ENCODE results near the gene CLEC2A. TPM values are rescaled to one million over a fixed set of nuclear protein-coding genes. Genes with fewer than 3 reads are reported as not detected.
A peak's percentile ranks its signal among the peaks of the same experiment; 100 is the strongest.
"Not testable (repeated sequence)": the region's sequence is repeated elsewhere in the genome, so short reads cannot be mapped to it uniquely, and the experiment has no call there.

CLEC2A gene
- total and polyA plus RNA-seq, 7 experiments from 2014 or later: 0.22 TPM; not detected in 6

- H3K36me3 Mint-ChIP-seq, H3K27me3 Mint-ChIP-seq: not testable (repeated sequence)
Measured at GRCh38 chr12:9952954-9953729, 21.0 kb upstream of the CLEC2A start.

GRCh38 chr12:9951026-9951675 is 19.0 kb upstream of the CLEC2A start:
- ATAC-seq: peak; percentile 91
- CTCF ChIA-PET: no interaction called here
- no peaks in the 10 kb centered on the region for H3K36me3 ChIP-seq (ENCODE audit: control insufficient read depth in 2 of 3, insufficient read depth in 3 of 3, low read length in 3 of 3)
- no peak overlapping the region for H3K27ac ChIP-seq (ENCODE audit: low read depth, low read length)
- peak in 8 of 9 donors; percentile 27 to 68 (median 59) for DNase-seq
- peaks cover 27 to 29% of the 10 kb centered on the region in 2 donors for H3K4me1 ChIP-seq (ENCODE audit: control insufficient read depth in 2 of 2, insufficient read depth in 2 of 2, low read length in 2 of 2)
- no peaks in the 10 kb centered on the region for H3K9me3 ChIP-seq (ENCODE audit: control insufficient read depth in 2 of 3, low read length in 3 of 3)
- Mint-ChIP-seq H3K4me1 (peaks cover 33 to 60% (median 47%) of the 10 kb centered on the region in 7 donors), H3K27me3 (no peaks in the 10 kb centered on the region), H3K27ac (peak overlapping the region; percentile 23 to 84 (median 57)), H3K36me3 (peaks cover 0 to 7% (median 0%) of the 10 kb centered on the region in 5 donors), H3K4me3 (peak overlapping the region; percentile 30 to 82 (median 70)), H3K9me3 (peaks cover 0 to 4% (median 0%) of the 10 kb centered on the region in 11 donors)
- peak overlapping the region; percentile 3 for H3K4me3 ChIP-seq (ENCODE audit: low read length)
- intact Hi-C loops (cut with micrococcal nuclease): loop anchor here in 1 of 2 donors (1.0 kb wide), 1 partner anchor 8 kb away; no protein-coding TSS in a partner anchor
- H3K27me3 ChIP-seq (ENCODE audit: control insufficient read depth in 2 of 2, insufficient read depth in 2 of 2, low read length in 2 of 2): no peaks in the 10 kb centered on the region
- POLR2A ChIA-PET: no interaction called here

More at GRCh38 chr12:9952954-9953729, 21.0 kb upstream of the CLEC2A start:
- H3K4me1 ChIP-seq (ENCODE audit: control insufficient read depth in 2 of 2, insufficient read depth in 2 of 2, low read length in 2 of 2): peaks cover 35 to 39% of the 10 kb centered on the region in 2 donors
- intact Hi-C loops (cut with micrococcal nuclease); H3K4me3 ChIP-seq (ENCODE audit: low read length); CTCF ChIA-PET; H3K36me3 ChIP-seq (ENCODE audit: control insufficient read depth in 2 of 3, insufficient read depth in 3 of 3, low read length in 3 of 3); DNase-seq; H3K9me3 Mint-ChIP-seq; H3K27ac ChIP-seq (ENCODE audit: low read depth, low read length); H3K4me3 Mint-ChIP-seq; H3K27me3 ChIP-seq (ENCODE audit: control insufficient read depth in 2 of 2, insufficient read depth in 2 of 2, low read length in 2 of 2); H3K9me3 ChIP-seq (ENCODE audit: control insufficient read depth in 2 of 3, low read length in 3 of 3); ATAC-seq; H3K27ac Mint-ChIP-seq; POLR2A ChIA-PET: not testable (repeated sequence)
- H3K4me1 Mint-ChIP-seq: peaks cover 43 to 67% (median 64%) of the 10 kb centered on the region in 7 donors

DNA sequence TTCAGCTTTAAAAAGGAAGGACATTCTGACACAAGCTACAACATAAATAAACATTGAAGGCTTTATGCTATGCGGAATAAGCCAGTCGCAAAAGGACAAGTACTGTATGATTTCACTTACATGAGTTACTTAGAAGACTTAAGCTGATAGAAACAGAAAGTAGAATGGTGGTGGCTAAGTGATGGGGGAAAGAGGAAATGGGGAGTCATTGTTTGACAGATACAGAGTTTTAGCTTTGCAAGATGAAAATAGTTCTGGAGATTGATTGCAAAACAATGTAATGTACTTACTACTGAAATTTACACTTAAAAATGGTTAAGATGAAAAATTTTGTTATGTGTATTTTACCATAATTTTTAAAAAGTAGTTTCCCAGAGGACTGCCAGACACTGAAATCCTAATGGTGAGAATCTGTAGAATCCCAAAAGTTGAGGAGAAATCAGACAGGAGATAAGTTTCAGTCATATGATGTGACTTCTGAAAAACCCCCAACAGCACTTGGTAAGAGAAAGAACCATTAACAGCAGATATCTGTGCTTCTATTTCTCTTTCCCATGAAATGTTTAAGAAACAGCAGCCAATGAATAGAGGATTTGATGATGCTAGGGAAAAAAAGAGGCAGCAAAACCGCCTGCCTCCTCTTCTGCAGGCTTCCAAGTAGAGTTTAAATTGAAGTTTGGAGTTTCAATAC is 16.6 kb upstream of the CLEC2A start:
- no peaks in the 10 kb centered on the region for H3K27me3 Mint-ChIP-seq
- H3K4me1 Mint-ChIP-seq: peaks cover 40 to 61% (median 43%) of the 10 kb centered on the region in 7 donors
- Histone ChIP-seq H3K9me3 (ENCODE audit: control insufficient read depth in 2 of 3, low read length in 3 of 3) (no peaks in the 10 kb centered on the region), H3K4me3 (ENCODE audit: low read length) (no peak overlapping the region), H3K36me3 (ENCODE audit: control insufficient read depth in 2 of 3, insufficient read depth in 3 of 3, low read length in 3 of 3) (no peaks in the 10 kb centered on the region), H3K4me1 (ENCODE audit: control insufficient read depth in 2 of 2, insufficient read depth in 2 of 2, low read length in 2 of 2) (peaks cover 27 to 29% of the 10 kb centered on the region in 2 donors), H3K27ac (ENCODE audit: low read depth, low read length) (no peak overlapping the region), H3K27me3 (ENCODE audit: control insufficient read depth in 2 of 2, insufficient read depth in 2 of 2, low read length in 2 of 2) (no peaks in the 10 kb centered on the region)
- CTCF ChIA-PET: interaction anchor here (0.6 to 1.1 kb wide), 5 partner anchors 10 to 296 kb away, joined by 3 to 5 read pairs (median 3); no protein-coding TSS in a partner anchor
- H3K9me3 Mint-ChIP-seq: peaks cover 0 to 4% (median 0%) of the 10 kb centered on the region in 11 donors
- H3K36me3 Mint-ChIP-seq: peaks cover 0 to 7% (median 0%) of the 10 kb centered on the region in 5 donors
- POLR2A ChIA-PET: interaction anchor here (0.6 kb wide), 1 partner anchor 415 kb away, joined by 3 read pairs; no protein-coding TSS in a partner anchor
- DNase-seq (peak in 5 of 9 donors; percentile 22 to 36 (median 26)), ATAC-seq (peak; percentile 80)
- H3K27ac Mint-ChIP-seq: peak overlapping the region; percentile 0 to 74 (median 2)
- intact Hi-C loops (cut with micrococcal nuclease): loop anchor here (2.0 to 10.0 kb wide), 5 partner anchors 80 to 996 kb away; partner anchors contain the start of genes CLEC2B (in 1 of the 2) and MAGOHB (in 1 of the 2)
- H3K4me3 Mint-ChIP-seq: peak overlapping the region in 8 of 10 donors; percentile 0 to 53 (median 14)

DNA sequence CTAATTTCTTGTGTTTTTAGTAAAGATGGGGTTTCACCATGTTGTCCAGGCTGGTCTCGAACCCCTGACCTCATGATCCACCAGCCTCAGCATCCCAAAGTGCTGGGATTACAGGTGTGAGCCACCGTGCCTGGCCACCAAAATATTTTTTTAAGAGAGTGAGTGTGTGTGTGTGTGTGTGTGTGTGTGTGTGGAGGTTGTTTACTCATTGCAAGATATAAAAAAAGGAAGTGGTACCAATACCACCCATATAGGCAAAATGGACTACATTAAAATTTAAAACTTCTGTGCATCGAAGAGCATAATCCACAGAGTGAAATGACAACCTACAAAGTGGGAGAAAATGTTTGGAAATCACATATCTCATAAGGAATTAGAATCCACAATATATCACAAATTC is 15.5 kb upstream of the CLEC2A start:
- peaks cover 42 to 64% (median 45%) of the 10 kb centered on the region in 7 donors for H3K4me1 Mint-ChIP-seq
- H3K27me3 ChIP-seq (ENCODE audit: control insufficient read depth in 2 of 2, insufficient read depth in 2 of 2, low read length in 2 of 2): no peaks in the 10 kb centered on the region
- no peak overlapping the region for H3K4me3 Mint-ChIP-seq
- H3K4me1 ChIP-seq (ENCODE audit: control insufficient read depth in 2 of 2, insufficient read depth in 2 of 2, low read length in 2 of 2): peaks cover 27 to 29% of the 10 kb centered on the region in 2 donors
- intact Hi-C loops (cut with micrococcal nuclease): loop anchor here (2.0 to 10.0 kb wide), 5 partner anchors 79 to 995 kb away; partner anchors contain the start of genes CLEC2B (in 1 of the 2) and MAGOHB (in 1 of the 2)
- POLR2A ChIA-PET: no interaction called here
- H3K27me3 Mint-ChIP-seq: peaks cover 0 to 5% (median 0%) of the 10 kb centered on the region in 5 donors
- no peak for DNase-seq
- H3K4me3 ChIP-seq (ENCODE audit: low read length): no peak overlapping the region
- no peaks in the 10 kb centered on the region for H3K36me3 ChIP-seq (ENCODE audit: control insufficient read depth in 2 of 3, insufficient read depth in 3 of 3, low read length in 3 of 3)
- peaks cover 0 to 4% (median 0%) of the 10 kb centered on the region in 11 donors for H3K9me3 Mint-ChIP-seq
- CTCF ChIA-PET: interaction anchor here (1.1 kb wide), 1 partner anchor 205 kb away, joined by 4 read pairs; no protein-coding TSS in a partner anchor
- peaks cover 0 to 7% (median 0%) of the 10 kb centered on the region in 5 donors for H3K36me3 Mint-ChIP-seq
- H3K27ac Mint-ChIP-seq: peak overlapping the region in 2 of 9 donors; percentile 21 to 54
- H3K27ac ChIP-seq (ENCODE audit: low read depth, low read length): no peak overlapping the region
- no peaks in the 10 kb centered on the region for H3K9me3 ChIP-seq (ENCODE audit: control insufficient read depth in 2 of 3, low read length in 3 of 3)
- no peak for ATAC-seq

DNA sequence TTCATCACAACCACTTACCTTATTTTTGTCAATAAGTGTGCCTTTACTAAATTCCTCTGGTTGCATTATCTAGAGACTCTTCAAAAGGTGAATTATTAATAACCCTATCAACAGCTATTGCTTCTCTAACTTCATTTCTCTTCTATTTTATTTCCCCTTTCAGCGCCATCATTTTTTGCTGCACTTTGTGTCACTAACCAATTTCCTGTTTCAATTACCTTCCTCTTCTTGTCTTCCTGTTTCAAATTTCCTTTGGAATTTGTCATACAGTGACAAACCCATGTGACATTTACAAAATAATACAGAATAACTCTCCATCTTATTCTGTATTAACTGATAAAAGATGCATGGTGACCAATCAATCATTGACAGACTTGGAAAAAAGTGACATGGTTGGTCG is 12.2 kb upstream of the CLEC2A start:
- Mint-ChIP-seq H3K27ac (peak overlapping the region in 7 of 9 donors; percentile 5 to 79 (median 14)), H3K36me3 (peaks cover 0 to 7% (median 0%) of the 10 kb centered on the region in 5 donors), H3K9me3 (peaks cover 0 to 2% (median 0%) of the 10 kb centered on the region in 11 donors), H3K4me1 (peaks cover 23 to 52% (median 42%) of the 10 kb centered on the region in 7 donors), H3K27me3 (peaks cover 0 to 29% (median 0%) of the 10 kb centered on the region in 5 donors), H3K4me3 (peak overlapping the region in 9 of 10 donors; percentile 4 to 66 (median 50))
- Histone ChIP-seq H3K36me3 (ENCODE audit: control insufficient read depth in 2 of 3, insufficient read depth in 3 of 3, low read length in 3 of 3) (no peaks in the 10 kb centered on the region), H3K27me3 (ENCODE audit: control insufficient read depth in 2 of 2, insufficient read depth in 2 of 2, low read length in 2 of 2) (no peaks in the 10 kb centered on the region), H3K4me1 (ENCODE audit: control insufficient read depth in 2 of 2, insufficient read depth in 2 of 2, low read length in 2 of 2) (peaks cover 10 to 12% of the 10 kb centered on the region in 2 donors), H3K27ac (ENCODE audit: low read depth, low read length) (no peak overlapping the region), H3K9me3 (ENCODE audit: control insufficient read depth in 2 of 3, low read length in 3 of 3) (no peaks in the 10 kb centered on the region), H3K4me3 (ENCODE audit: low read length) (no peak overlapping the region)
- intact Hi-C loops (cut with micrococcal nuclease): loop anchor here (1.0 to 10.0 kb wide), 6 partner anchors 12 to 670 kb away; partner anchors contain the start of gene MAGOHB (in 1 of the 2)
- no peak for DNase-seq
- POLR2A ChIA-PET: interaction anchor here (0.6 to 0.7 kb wide), 2 partner anchors 76 to 268 kb away, joined by 3 read pairs; partner anchors contain the start of genes CLEC2B and GABARAPL1
- no peak for ATAC-seq
- CTCF ChIA-PET: interaction anchor here (1.0 to 1.1 kb wide), 2 partner anchors 12 to 208 kb away, joined by 3 read pairs; partner anchors contain the start of gene CLEC2A

Data from naive thymus-derived CD4-positive, alpha-beta T cell (primary cell).